Endothelial cell of umbilical vein (primary cell): ENCODE results near the gene C16orf86. TPM values are rescaled to one million over a fixed set of nuclear protein-coding genes. Genes with fewer than 3 reads are reported as not detected.

Experiments used
- BruUV-seq: library from RNA; stranded (reverse); fragments of 400-500 nt; replicated peaks from 2 replicates; lab custom pipeline; 2021; lab: Mats Ljungman, UMichigan
- CTCF ChIA-PET: fragments of 300-600, 350-600 bp; sonication (Branson Sonifier 250); formaldehyde crosslinking; loops from one replicate; lab custom pipeline; 2021; ENCODE audit warnings: antibody characterized with exemption, inconsistent platforms; lab: Charles Lee
- POLR2A ChIA-PET: fragments of 300-600, 350-600 bp; sonication (Branson Sonifier 250); formaldehyde crosslinking; loops from one replicate; lab custom pipeline; 2021; ENCODE audit warnings: antibody characterized with exemption, inconsistent platforms; lab: Charles Lee
- DNase-seq: peaks from one replicate; pipeline ENCODE4 v3.0.0-alpha.2; 2011; ENCODE audit warnings: low read depth, low spot score
- FAIRE-seq: peaks from 2 replicates; lab custom pipeline; 2011; peaks lifted over from hg19 to GRCh38; lab: Jason Lieb, UNC
- H2AFZ ChIP-seq: 2 replicates; pipeline ENCODE4 v1.6.0; 2012; ENCODE audit warnings: low read depth, low read length, control low read depth, inconsistent platforms
- H3K27ac ChIP-seq: 2 replicates; pipeline ENCODE4 v1.5.1; 2011; ENCODE audit warnings: low read depth, mild to moderate bottlenecking, control low read depth, low read length, moderate library complexity; ENCODE audit not compliant: insufficient read depth
- H3K27me3 ChIP-seq, 2 experiments: 2 replicates each; pipeline versions ENCODE4 v1.6.0 to v1.6.1; 2011; ENCODE audit warnings: low read length in 2 of 2, mixed read lengths in 1 of 2; ENCODE audit not compliant: control insufficient read depth in 2 of 2, insufficient read depth in 2 of 2
- H3K36me3 ChIP-seq, 2 experiments: 2 replicates in 1 of 2; 3 replicates in 1 of 2; pipeline ENCODE4 v1.5.1; 2011; ENCODE audit warnings: low read length in 2 of 2, mild to moderate bottlenecking in 1 of 2, moderate library complexity in 1 of 2; ENCODE audit not compliant: control insufficient read depth in 2 of 2, insufficient read depth in 2 of 2; ENCODE audit errors: extremely low read depth in 1 of 2
- H3K4me1 ChIP-seq: 3 replicates; pipeline ENCODE4 v1.5.1; 2011; ENCODE audit warnings: mild to moderate bottlenecking, low read length; ENCODE audit not compliant: control insufficient read depth, insufficient read depth; ENCODE audit errors: extremely low read depth
- H3K4me2 ChIP-seq: 2 replicates; pipeline ENCODE4 v1.6.1; 2011; ENCODE audit warnings: low read length, control low read depth, mixed read lengths; ENCODE audit not compliant: insufficient read depth
- H3K4me3 ChIP-seq, 3 experiments: fragments of 200-600 bp in 1 of 3; sonication (generic), shearing (Covaris generic) in 1 of 3; replicated peaks in 1 of 3; 2 replicates each; pipeline ENCODE4 v1.5.1; 2011 to 2016; ENCODE audit warnings: control low read depth in 3 of 3, low read length in 3 of 3, mild to moderate bottlenecking in 2 of 3, inconsistent platforms in 1 of 3, low read depth in 1 of 3, moderate library complexity in 1 of 3; ENCODE audit not compliant: insufficient read depth in 1 of 3
- H3K79me2 ChIP-seq: 2 replicates; pipeline ENCODE4 v1.6.0; 2012; ENCODE audit warnings: low read length, inconsistent platforms; ENCODE audit not compliant: control insufficient read depth, insufficient read depth
- H3K9ac ChIP-seq: replicated peaks from 2 replicates; pipeline ENCODE3; 2011; ENCODE audit warnings: low read length, control low read depth; ENCODE audit not compliant: insufficient read depth; ENCODE audit errors: extremely low read depth
- H3K9me1 ChIP-seq: replicated peaks from 3 replicates; pipeline ENCODE4 v1.6.0; 2011; ENCODE audit warnings: mild to moderate bottlenecking, low read length; ENCODE audit not compliant: control insufficient read depth, insufficient read depth; ENCODE audit errors: extremely low read depth
- H3K9me3 ChIP-seq: replicated peaks from 2 replicates; pipeline ENCODE4 v1.5.1; 2012; ENCODE audit warnings: low read length, inconsistent platforms; ENCODE audit not compliant: control insufficient read depth, insufficient read depth
- H4K20me1 ChIP-seq: replicated peaks from 2 replicates; pipeline ENCODE3; 2011; ENCODE audit warnings: mild to moderate bottlenecking, low read length; ENCODE audit not compliant: control insufficient read depth, insufficient read depth; ENCODE audit errors: extremely low read depth
- CTCF ChIP-seq, 2 donors: IDR thresholded peaks; 1 replicate in 1 of 2; 2 replicates in 1 of 2; pipeline ENCODE4 v1.5.1; 2011; ENCODE audit warnings: low read length in 2 of 2, mild to moderate bottlenecking in 2 of 2, moderate library complexity in 2 of 2, control low read depth in 1 of 2, inconsistent platforms in 1 of 2, low read depth in 1 of 2; ENCODE audit not compliant: insufficient read depth in 1 of 2; ENCODE audit errors: extremely low read depth in 1 of 2
- MYC ChIP-seq: IDR thresholded peaks from one replicate; pipeline ENCODE4 v1.6.1; 2011; ENCODE audit warnings: mild to moderate bottlenecking, low read depth, low read length
- dilution Hi-C: fragments of 300-500 bp; cut with MboI; formaldehyde crosslinking; loops from one replicate; pipeline ENCODE4 v1.15.0; 2019; ENCODE audit warnings: low sequenced_read_pairs; ENCODE audit not compliant: extremely low pct_ligation_motif_present
- intact Hi-C: fragments of 100-400 bp; cut with micrococcal nuclease; formaldehyde crosslinking; loops from one replicate; pipeline ENCODE4 v1.10.0; 2022
- polyA plus RNA-seq, 4 experiments: library from polyadenylated mRNA; depleted of rRNA in 3 of 4; stranded (reverse) in 3 of 4; unstranded in 1 of 4; fragments of >200 nt; gene quantifications; 2 replicates each; pipeline versions ENCODE4 v1.2.1 to v1.2.3, GENCODE V29; 2011 to 2012; ENCODE audit warnings: missing spikeins in 1 of 4
- total RNA-seq: library from RNA; stranded (reverse); gene quantifications from 2 replicates; pipeline ENCODE4 v1.2.3, GENCODE V29; 2021

The C16orf86 gene
- total and polyA plus RNA-seq, 2 donors (not counting 3 experiments of a cell fraction or from before 2014, with no cell fraction given): 0.62 to 0.98 TPM

DNA sequence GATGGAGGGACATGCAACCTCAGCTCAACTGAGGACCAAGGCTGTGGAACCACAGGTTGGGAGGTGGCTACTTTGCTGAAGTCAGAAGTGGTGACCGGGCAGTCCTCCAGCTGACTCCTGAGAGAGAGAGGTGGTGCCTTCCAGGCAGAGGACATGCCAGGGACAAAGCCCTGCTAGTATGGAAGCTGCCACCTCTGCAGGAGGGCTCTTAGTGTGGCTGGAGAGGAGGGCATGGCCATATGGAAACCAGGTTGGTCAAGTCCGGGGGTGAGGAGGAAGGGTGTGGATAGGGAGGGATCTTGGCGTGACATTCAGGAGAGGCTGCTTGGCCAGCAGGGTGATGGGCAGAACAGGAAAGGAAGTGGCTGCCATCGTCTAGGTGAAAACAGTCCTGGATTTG is 5.7 kb downstream of the C16orf86 start:
- H3K9ac ChIP-seq: no peak overlapping the region
- peaks cover 30% of the 10 kb centered on the region for H3K4me1 ChIP-seq
- DNase-seq (no peak), FAIRE-seq (no peak)
- POLR2A ChIA-PET: interaction anchor here (1.2 to 1.5 kb wide), 2 partner anchors 134 to 151 kb away, joined by 4 read pairs; partner anchors contain the start of genes RANBP10 and TSNAXIP1
- H3K9me3 ChIP-seq: no peaks in the 10 kb centered on the region
- dilution Hi-C loops (no loop called here), intact Hi-C loops (loop anchor here (1.0 to 2.0 kb wide), 4 partner anchors 134 to 256 kb away; partner anchors contain the start of genes CENPT, EDC4, NUTF2 and RANBP10)
- peaks cover 0 to 6% of the 10 kb centered on the region in 2 experiments for H3K36me3 ChIP-seq
- H2AFZ ChIP-seq: no peak overlapping the region
- BruUV-seq: no TSS peak
- no peaks in the 10 kb centered on the region for H4K20me1 ChIP-seq
- H3K27me3 ChIP-seq: no peaks in the 10 kb centered on the region
- H3K79me2 ChIP-seq: no peaks in the 10 kb centered on the region
- no peak overlapping the region for H3K4me2 ChIP-seq
- H3K27ac ChIP-seq: no peak overlapping the region
- H3K4me3 ChIP-seq: no peak overlapping the region
- no peak for TF ChIP-seq MYC
- TF ChIP-seq CTCF (IDR thresholded peaks at IDR 0.05; ENCODE audit: extremely low read depth in 1 of 2, insufficient read depth in 1 of 2, low read depth in 1 of 2, low read length in 2 of 2): peak in 1 of 2 donors; percentile 3
- H3K9me1 ChIP-seq: no peaks in the 10 kb centered on the region
- CTCF ChIA-PET: interaction anchor here (0.6 to 12.7 kb wide), 49 partner anchors 9 to 558 kb away, joined by 3 to 163 read pairs (median 4); partner anchors contain the start of genes ACD, ATP6V0D1, CENPT and CTCF
